Epithelial cell of proximal tubule (primary cell): ENCODE data around the gene PIGV. TPM values are rescaled to one million over a fixed set of nuclear protein-coding genes. Genes with fewer than 3 reads are reported as not detected.
"Not testable (repeated sequence)": the region's sequence is repeated elsewhere in the genome, so short reads cannot be mapped to it uniquely, and the experiment has no call there.

Source experiments
- DNase-seq: peaks from one replicate; pipeline ENCODE4 v3.0.0-alpha.2; 2011; ENCODE audit warnings: low read depth
- H3K4me3 ChIP-seq: 2 replicates; pipeline ENCODE4 v1.5.1; 2011; ENCODE audit warnings: low read depth, mild to moderate bottlenecking, low read length
- total RNA-seq: library from RNA; depleted of rRNA; stranded (reverse); fragments of >200 nt; gene quantifications from 2 replicates; pipeline ENCODE4 v1.2.3, GENCODE V29; 2015
- TF ChIP-seq, protein P1 (sequence below): conservative IDR thresholded peaks from 2 replicates; pipeline ENCODE4 v1.5.1; 2012; ENCODE audit warnings: low read depth, mild to moderate bottlenecking, low read length

The PIGV gene
- total RNA-seq, 1 donor from 2014 or later: 12.6 TPM

DNA sequence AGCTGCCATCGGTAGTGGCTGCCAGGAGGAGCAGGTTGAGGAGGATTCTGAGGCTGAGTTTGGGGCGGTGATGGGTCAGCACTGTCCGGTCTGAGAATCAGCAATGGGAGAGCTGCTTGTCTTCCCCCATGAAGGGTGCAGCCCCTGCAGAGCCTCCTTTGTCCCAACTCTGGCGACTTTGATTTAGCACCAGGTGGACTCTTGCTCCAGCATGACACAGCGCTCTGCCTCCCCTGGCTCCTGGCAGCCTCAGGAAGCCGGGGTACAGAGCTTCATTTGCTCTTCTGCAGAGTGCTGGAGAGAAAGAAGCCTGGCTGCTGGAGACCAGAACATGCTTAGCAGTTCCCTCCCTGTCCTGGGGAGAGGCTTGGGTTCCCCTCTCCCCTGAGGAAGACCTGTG, 52.0 kb downstream of the PIGV start:
- DNase-seq: no peak
- no peak overlapping the region for H3K4me3 ChIP-seq
- TF ChIP-seq, protein P1, sequence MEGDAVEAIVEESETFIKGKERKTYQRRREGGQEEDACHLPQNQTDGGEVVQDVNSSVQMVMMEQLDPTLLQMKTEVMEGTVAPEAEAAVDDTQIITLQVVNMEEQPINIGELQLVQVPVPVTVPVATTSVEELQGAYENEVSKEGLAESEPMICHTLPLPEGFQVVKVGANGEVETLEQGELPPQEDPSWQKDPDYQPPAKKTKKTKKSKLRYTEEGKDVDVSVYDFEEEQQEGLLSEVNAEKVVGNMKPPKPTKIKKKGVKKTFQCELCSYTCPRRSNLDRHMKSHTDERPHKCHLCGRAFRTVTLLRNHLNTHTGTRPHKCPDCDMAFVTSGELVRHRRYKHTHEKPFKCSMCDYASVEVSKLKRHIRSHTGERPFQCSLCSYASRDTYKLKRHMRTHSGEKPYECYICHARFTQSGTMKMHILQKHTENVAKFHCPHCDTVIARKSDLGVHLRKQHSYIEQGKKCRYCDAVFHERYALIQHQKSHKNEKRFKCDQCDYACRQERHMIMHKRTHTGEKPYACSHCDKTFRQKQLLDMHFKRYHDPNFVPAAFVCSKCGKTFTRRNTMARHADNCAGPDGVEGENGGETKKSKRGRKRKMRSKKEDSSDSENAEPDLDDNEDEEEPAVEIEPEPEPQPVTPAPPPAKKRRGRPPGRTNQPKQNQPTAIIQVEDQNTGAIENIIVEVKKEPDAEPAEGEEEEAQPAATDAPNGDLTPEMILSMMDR: no peak

GRCh38 chr1:26844424-26845196, 56.9 kb downstream of the PIGV start:
- H3K4me3 ChIP-seq: no peak overlapping the region
- TF ChIP-seq, protein P1: no peak
- no peak for DNase-seq

GRCh38 chr1:26847826-26848225, 60.1 kb downstream of the PIGV start:
- H3K4me3 ChIP-seq, DNase-seq: not testable (repeated sequence)

Other genes starting within 250 kb of the PIGV start
- 25.2 and 27.1 TPM in 2 replicates for gene ARID1A, start 91.9 kb upstream of the PIGV start, total RNA-seq
- 34.2 and 53.3 TPM in 2 replicates for gene ZDHHC18, start 38.7 kb downstream of the PIGV start, total RNA-seq
- gene SFN, start 75.2 kb downstream of the PIGV start, total RNA-seq: 213 and 239 TPM in 2 replicates
- 10.9 and 14.6 TPM in 2 replicates for gene GPN2, start 102.3 kb downstream of the PIGV start, total RNA-seq
- gene GPATCH3, start 112.5 kb downstream of the PIGV start, total RNA-seq: 6.7 and 10.2 TPM in 2 replicates
- gene NR0B2, start 126.0 kb downstream of the PIGV start, total RNA-seq: not detected in 2 replicates
- gene NUDC, start 133.8 kb downstream of the PIGV start, total RNA-seq: 139 and 142 TPM in 2 replicates
- 8.3 and 10.0 TPM in 2 replicates for gene KDF1, start 172.5 kb downstream of the PIGV start, total RNA-seq
- gene TRNP1, start 205.7 kb downstream of the PIGV start, total RNA-seq: 89.9 and 159 TPM in 2 replicates
- gene TENT5B, start 224.9 kb downstream of the PIGV start, total RNA-seq: 3.9 and 14.5 TPM in 2 replicates